ENCODE results near the gene MIGA1.
"Not testable (repeated sequence)": the region's sequence is repeated elsewhere in the genome, so short reads cannot be mapped to it uniquely, and the experiment has no call there.

The MIGA1 gene, protein sequence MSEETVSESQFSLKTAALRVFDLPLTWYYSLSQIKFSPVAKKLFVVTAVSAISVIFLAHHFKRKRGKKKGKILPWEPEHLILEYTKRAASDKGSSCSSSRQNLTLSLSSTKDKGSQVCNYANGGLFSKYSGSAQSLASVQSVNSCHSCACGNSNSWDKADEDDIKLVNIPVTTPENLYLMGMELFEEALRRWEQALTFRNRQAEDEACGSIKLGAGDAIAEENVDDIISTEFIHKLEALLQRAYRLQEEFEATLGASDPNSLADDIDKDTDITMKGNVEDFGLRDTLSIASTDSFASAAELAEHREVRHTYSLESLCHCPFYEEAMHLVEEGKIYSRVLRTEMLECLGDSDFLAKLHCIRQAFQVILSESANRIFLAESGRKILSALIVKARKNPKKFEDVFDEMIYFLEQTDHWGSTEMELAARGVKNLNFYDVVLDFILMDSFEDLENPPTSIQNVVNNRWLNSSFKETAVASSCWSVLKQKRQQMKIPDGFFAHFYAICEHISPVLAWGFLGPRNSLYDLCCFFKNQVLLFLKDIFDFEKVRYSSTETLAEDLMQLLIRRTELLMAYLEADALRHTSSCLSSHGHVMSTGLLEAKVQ

DNA sequence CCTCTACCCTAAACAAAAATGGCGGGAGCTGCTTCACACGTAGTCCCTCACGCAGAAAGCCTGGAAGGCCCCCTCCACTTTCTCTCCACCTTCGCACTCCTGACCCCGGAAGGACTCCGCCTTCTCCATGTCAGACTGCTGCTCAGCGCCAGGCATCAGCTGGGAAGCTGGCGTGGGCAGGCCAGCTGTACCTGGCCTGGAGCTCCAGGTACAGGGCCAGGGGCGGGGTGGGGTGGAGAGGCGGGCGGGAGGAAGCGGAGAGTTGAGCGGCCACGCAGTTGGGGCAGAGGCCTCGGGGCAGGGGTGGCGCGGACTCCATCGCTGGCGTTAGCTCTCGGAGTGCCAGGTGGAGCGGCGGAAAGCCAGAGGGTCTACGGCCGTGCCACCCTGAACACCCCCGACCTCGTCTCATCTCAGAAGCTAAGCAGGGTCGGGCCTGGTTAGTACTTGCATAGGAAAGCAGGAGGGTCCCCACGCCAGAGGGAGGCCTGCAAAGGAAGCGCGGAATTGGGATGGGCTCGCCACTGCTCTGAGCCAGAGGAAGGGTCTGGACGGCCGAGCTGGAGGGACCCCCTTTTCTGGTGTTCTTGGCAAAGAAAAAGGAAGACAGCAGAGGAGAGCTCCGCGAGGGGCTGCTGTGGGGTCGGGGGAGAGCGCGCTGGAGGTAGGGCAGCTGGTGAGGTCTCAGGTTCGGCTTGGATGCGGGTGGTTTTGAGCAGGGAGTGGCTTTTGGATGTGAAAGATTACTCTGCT, at the start of gene MIGA1:
TSS of gene MIGA1 (plus strand) at position 121 of the 753 bp plus-strand sequence. CDS start 3,604 bp downstream, outside the sequence.
- peak; percentile 85 for DNase-seq (ENCODE audit: low spot score)

- DNase-seq (ENCODE audit: low spot score): no peak
Measured at GRCh38 chr1:77732090-77732489, 47.4 kb upstream of the MIGA1 start.

DNA sequence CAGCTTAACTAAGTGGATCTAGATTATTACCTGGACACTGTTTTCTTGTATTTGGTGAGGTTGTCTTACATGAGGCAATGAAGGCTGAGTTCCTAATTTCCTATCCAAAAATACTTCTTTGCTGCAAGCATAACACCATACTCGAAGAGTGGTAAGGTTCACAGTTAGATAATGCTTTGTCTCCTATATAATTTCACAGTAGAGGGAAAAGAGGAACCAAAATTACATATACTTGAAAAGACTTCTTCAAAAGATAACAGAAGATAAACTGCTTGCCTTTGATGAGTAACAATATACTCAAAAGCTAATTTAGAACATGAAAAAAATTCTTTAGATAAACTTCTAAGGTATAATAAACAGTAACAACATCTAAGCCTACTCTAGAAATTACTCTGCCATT, 40.2 kb upstream of the MIGA1 start:
- DNase-seq (ENCODE audit: low spot score): no peak

DNA sequence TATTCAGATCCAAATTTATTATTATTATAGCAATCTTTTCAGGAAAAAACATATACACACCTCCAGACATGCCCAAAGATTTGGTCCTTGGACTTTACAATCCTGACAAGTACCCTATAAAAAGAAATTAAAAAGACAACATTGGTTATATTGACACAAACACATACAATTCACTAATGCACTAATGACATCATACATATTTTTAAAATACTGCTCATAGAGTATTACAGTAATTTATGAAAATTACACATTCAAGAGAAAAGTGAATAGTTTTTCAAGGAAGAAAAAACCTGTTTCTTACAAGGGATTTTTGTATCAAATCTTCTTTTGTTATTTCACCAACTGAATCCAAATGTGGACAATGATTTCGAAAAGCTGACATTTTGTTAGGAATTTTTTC, 38.1 kb upstream of the MIGA1 start:
- DNase-seq (ENCODE audit: low spot score): no peak

DNA sequence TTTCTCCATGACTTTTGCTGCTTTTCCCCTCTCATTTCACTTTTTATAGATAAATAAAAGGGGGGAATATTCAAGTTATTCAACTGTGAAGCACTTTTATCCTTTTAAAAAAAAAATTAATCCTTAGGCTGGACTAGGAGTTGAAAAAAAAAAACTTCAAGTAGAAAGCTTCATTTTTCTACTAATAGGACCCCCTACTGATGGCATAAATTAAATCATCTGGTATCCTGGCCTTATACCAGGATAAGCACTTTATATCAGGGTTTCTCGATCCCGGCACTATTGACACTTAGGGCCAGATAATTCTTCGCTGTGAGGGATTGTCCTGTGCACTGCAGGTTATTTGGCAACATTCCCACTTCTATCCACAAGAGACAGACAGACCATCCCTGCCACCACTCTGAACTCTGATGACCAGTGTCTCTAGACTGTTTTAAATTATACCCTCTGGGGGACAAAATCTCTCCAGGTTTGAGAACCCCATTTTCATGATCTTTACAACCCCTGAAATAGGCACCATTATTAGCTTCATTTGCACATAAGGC, 37.4 kb upstream of the MIGA1 start:
- DNase-seq (ENCODE audit: low spot score): no peak

DNA sequence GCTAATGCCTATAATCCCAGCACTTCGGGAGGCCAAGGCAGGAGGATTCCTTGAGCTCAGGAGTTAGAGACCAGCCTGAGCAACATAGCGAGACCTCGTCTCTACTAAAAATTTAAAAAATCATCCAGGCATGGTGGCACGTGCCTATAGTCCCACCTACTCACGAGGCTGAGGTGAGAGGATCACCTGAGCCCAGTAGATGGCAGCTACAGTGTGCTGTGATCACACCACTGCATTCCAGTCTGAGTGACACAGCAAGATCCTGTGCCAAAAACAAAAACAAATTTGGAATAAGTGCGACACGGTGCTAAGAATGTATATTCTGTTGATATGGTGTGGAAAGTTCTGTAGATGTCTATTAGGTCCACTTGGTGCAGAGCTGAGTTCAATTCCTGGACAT, 34.9 kb upstream of the MIGA1 start:
- no peak for DNase-seq (ENCODE audit: low spot score)

- not testable (repeated sequence) for DNase-seq (ENCODE audit: low spot score)
Measured at GRCh38 chr1:77749489-77749888, 30.0 kb upstream of the MIGA1 start.

DNA sequence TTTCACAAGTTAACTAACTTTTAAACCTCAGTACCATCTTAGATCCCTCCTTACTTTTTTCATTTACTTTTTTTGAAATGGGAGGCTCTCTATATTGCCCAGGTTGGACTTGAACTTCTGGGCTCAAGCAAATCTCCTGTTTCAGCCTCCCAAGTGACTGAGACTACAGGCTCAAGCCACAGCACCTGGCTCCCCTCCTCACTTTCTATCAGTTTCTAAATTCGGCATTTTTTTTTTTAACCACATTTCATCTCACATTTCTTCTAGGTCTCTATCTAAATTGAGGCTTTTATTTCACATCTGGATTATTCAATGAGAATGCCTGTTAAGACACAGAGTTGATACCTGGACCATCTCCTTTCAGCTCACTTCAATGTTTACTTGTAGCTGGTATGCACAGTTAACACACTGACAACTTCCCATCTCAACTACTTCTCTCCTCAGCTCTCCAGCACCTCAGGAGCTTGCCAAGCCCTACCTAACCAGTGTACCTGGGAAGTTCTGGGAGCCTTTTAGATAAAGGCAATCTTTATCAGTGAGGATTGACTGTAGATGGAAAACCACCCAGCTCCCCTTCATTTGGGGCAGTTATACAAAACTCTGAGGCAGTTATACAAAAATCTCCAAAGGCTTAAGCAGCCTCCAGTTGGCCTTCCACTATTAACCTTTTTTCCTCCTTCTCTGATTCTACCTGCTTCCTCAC, 23.2 kb upstream of the MIGA1 start:
- DNase-seq (ENCODE audit: low spot score): peak; percentile 20

DNA sequence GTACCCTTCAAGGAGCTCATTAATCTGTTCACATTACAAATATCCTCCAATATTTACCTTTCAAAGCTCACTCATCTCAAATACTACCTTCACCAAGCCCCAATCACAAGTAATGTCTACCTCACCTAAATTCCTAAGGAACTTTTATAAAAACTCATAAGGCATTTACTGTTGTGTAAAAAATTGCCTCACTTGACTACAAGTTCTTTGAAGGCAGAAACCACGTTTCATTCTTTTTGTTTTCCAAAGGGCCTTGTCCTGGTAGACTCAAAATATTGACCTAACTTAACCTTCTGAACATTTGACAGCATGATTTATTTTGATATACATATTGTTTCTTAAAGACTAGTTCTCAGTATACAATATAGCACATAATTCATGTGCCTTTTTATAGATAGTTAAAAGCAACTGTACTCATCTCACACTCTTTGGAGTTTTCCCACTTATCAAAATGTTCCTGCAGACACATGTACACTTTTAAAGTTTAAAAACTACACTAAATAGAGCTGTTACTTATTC, 22.3 kb upstream of the MIGA1 start:
- no peak for DNase-seq (ENCODE audit: low spot score)

DNA sequence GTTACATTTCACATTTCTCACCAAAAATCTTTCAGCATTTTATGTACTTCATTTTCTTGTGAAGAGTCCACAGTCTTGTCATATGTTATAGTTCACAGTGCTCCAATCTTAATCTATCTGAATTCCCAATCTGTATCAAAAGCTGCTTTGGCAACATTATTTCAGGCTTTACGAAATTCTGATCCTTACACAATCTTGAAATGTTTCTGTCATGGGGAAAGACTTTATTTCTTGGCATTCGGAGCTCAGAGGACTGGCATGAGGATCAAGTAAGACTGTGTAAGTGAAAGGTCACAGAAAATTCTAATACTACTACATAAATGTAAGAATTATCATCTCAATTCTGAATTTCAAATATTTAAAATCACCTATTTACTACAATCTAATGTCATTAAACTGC, 21.8 kb upstream of the MIGA1 start:
- DNase-seq (ENCODE audit: low spot score): no peak

GRCh38 chr1:77759071-77760028, 20.1 kb upstream of the MIGA1 start, which contains the start of gene USP33:
TSS of gene USP33 (minus strand) at chr1:77759852. CDS start at chr1:77741697, 18,155 bp downstream.
- DNase-seq (ENCODE audit: low spot score): peak; percentile 93

DNA sequence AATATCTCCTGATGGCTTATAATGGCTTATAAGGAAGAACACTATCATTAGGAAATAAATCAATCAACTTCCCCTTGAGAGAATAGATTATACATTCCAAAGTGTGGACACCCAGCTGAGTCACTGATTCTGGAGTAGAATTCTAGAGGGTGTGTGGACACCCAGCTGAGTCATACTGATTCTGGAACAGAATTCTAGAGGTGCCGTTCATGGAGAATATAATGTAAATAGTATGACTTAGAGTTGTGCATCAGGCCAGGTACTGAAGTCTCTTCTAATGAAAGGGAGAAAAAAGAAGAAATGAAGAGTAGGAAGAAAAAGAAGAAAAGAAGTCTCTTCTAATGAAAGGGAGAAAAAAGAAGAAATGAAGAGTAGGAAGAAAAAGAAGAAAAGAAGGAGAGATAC, 17.4 kb upstream of the MIGA1 start:
- DNase-seq (ENCODE audit: low spot score): no peak

DNA sequence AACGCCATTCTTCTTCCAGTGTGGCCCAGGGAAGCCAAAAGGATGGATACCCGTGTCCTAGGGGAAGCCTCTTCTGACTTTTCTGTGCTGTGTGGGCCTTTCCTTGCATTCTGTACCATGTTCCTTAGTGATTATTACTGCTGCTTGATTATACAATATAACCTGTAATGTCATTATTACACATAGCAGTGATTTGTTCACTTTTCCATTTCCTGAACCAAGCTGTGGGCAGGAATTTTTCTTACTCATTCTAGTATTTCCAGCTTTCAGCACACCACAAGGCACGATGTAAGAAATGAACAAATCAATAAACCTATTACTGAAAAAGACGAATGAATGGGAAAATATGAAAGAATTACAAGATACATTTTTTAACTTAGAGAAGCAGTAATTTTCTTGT, 11.4 kb upstream of the MIGA1 start:
- no peak for DNase-seq (ENCODE audit: low spot score)

DNA sequence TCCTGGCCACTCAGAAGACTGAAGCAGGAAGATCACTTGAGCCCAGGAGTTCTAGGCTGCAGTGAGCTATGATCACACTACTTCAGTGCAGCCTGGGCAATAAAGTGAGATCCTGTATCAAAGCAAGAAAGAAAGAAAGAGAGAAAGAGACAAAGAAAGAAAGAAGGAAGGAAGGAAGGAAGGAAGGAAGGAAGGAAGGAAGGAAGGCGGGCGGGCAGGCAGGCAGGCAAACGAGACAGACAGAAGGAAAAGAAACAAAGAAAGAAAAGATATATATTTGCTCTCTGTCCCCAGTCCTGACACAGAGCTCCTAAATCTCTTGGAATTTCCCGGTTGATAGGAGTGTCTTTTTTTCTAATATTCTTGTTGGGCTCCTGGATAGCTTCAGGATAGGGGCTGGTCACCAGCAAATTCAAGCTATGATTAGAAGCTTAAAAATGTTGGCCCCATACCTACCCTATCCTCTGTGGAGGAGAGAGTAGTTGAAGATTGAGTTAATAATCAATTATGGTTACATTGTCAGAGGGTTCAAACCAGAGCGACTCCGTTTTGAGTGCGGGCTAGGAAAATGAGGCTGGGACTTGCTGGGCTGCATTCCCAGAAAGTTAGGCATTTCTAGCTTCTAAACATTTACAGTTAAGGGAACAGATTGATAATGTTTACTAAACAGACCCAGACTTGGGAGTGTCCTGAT, 3.3 kb upstream of the MIGA1 start:
- DNase-seq (ENCODE audit: low spot score): no peak

DNA sequence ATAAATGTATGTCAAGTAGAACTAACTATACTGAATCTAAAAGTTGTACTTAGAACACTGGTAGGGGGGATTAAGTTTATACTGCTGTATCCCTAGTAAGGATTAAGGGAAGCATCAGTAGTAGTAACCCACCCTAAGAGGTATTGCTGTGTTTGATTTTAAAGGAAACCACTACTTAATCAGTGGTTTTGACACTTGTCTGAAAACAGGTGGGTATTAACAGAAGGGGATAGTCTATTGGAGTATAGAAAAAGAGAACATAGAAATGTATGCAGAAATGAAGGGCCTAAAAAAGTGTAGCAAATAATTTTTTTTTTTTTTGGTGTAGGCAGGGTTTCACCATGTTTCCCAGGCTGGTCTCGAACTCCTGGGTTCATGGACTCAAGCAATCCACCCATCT, 2.2 kb downstream of the MIGA1 start:
- no peak for DNase-seq (ENCODE audit: low spot score)

DNA sequence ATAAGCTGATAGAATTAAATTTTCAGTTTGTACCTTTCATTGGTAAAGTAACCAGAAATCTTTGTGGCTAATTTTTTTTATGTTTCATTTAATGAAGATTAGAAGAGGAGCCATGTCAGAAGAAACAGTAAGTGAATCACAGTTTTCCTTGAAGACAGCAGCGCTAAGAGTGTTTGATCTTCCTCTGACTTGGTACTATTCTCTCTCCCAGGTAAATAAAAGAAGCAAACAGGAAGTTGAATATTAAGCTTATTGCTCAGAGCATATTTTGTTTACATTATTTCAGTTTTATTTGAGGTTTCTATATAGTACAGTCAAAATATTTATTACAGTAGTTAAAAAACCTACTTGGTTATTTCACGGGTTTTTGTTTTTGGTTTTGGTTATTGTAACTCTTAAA, 3.7 kb downstream of the MIGA1 start:
- no peak for DNase-seq (ENCODE audit: low spot score)

DNA sequence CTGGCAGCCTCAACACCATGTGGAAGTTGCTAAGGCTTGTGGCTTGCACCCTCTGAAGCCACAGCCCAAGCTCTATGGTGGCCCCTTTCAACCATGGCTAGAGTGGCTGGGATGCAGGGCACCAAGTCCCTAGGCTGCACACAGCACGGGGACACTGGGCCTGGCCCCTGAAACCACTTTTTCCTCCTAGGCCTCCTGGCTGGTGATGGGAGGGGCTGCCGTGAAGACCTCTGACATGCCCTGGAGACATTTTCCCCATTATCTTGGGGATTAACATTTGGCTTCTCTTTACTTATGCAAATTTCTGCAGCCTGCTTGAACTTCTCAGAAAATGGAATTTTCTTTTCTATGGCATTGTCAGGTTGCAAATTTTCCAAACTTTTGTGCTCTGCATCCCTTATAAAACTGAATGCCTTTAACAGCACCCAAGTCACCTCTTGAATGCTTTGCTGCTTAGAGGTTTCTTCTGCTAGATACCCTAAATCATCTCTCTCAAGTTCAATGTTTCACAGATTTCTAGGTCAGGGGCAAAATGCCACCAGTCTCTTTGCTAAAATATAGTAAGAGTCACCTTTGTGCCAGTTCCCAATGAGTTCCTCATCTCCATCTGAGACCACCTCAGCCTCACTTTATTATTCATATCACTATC, 6.8 kb downstream of the MIGA1 start:
- not testable (repeated sequence) for DNase-seq (ENCODE audit: low spot score)

DNA sequence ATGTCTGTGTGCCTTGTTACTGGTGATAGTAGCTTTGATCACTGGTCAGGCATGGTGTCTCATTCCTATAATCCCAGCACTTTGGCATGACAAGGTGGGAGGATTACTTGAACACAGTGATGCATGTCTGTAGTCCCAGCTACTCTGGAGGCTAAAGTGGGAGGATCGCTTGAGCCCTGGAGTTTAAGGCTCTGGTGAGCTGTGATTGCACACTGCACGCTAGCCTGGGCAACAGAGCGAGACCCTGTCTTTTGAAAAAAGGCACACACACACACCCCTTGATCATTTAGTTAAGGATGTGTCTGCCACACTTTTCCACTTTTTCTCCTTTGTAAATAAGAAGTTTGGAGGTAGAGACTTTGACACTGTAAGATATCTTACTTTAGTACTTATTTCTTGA, 15.1 kb downstream of the MIGA1 start:
- DNase-seq (ENCODE audit: low spot score): no peak

GRCh38 chr1:77796695-77797405, 17.4 kb downstream of the MIGA1 start:
- no peak for DNase-seq (ENCODE audit: low spot score)

All from NAMALWA (cell line).